ENCODE measurements around the gene GRIK4. TPM values are rescaled to one million over a fixed set of nuclear protein-coding genes. Genes with fewer than 3 reads are reported as not detected.
"Not testable (repeated sequence)": the region's sequence is repeated elsewhere in the genome, so short reads cannot be mapped to it uniquely, and the experiment has no call there.

The GRIK4 gene
- polyA plus RNA-seq, 1 donor from 2014 or later = not detected

GRCh38 chr11:120991830-120992686 is 480.5 kb downstream of the GRIK4 start:
- Mint-ChIP-seq H3K4me1 (peaks cover 0 to 1% (median 0%) of the 10 kb centered on the region in 3 donors), H3K36me3 (no peaks in the 10 kb centered on the region), H3K9me3 (no peaks in the 10 kb centered on the region), H3K4me3 (no peak overlapping the region), H3K27me3 (peaks cover 14% of the 10 kb centered on the region), H3K27ac (no peak overlapping the region)

DNA sequence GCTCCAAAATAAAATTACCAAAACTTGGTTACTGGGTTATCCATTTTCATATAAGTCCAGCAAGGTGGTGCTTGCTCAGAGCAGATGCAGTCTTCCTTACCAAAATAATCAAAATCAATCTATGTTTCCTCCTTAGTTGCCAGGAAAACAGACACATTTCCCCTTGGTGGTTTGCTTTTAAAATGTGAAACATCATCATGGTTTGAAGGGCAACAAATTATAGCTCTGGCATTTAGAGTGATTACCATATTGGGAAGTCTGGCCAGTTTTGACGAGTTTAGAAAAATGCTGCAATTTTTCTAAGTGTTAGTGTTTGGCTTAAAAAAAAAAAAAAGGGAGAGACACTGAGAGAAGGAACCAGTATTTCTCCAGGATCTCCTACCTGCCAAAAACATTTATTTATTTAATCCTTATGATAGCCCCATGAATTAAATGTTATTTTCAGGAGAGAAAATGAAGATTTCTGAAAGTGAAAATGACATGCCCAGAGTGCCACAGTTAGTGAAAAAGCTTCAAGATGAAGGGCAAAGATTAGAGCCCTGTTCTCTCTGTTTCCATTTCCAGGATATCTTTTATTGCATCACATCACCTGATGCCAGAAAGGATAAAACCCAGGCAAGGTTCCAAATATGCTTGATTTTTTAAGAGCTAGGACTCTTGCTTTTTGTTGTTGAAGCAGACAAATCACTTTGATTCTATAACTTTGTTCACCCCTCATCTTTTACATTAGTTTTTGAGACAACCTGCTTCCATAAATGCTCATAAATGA is 482.7 kb downstream of the GRIK4 start:
- Mint-ChIP-seq H3K27me3 (peaks cover 13% of the 10 kb centered on the region), H3K4me3 (no peak overlapping the region), H3K4me1 (no peaks in the 10 kb centered on the region), H3K9me3 (no peaks in the 10 kb centered on the region), H3K27ac (peak overlapping the region in 1 of 3 donors; percentile 53), H3K36me3 (no peaks in the 10 kb centered on the region)

DNA sequence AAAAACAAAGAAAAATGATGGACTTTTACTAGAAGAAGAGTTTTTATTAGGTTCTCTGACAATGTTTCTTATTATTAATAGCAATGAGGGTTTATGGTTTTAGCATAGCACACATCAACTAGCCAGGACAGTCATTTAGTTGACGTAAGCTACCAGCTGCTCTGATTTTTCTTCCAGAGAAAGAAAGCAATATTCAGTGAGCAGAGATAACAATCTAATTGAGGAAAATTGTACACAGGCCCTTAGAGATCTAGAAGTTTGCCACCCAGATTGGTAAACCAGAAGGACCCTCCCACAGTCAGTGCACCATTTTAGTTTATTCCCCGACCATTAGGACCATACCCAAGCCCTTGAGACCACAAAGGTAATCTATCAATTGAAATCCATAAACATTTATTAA is 483.6 kb downstream of the GRIK4 start:
- Mint-ChIP-seq H3K9me3 (no peaks in the 10 kb centered on the region), H3K4me3 (no peak overlapping the region), H3K27me3 (peaks cover 15% of the 10 kb centered on the region), H3K4me1 (no peaks in the 10 kb centered on the region), H3K36me3 (no peaks in the 10 kb centered on the region), H3K27ac (peak overlapping the region in 1 of 3 donors; percentile 53)

DNA sequence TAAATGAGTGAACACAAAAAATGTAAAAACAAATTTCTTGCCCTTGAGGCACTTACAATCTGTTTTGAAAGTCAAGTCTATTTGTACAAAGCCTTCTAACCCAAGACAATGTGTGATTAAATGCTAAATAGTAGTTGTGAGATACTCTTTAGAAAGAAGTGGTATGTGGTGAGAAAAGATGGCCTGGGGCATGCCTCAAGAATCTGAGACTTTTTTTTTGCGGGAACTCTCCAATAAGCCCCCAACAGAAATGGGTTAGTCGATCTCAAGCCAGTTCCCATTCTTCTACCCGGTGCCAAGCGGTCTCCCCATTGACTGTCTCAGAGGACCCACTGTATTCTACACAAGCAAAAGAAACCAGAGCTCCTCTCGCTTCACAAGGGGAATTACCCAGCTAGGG is 485.4 kb downstream of the GRIK4 start:
- Mint-ChIP-seq H3K4me3 (no peak overlapping the region), H3K9me3 (no peaks in the 10 kb centered on the region)

DNA sequence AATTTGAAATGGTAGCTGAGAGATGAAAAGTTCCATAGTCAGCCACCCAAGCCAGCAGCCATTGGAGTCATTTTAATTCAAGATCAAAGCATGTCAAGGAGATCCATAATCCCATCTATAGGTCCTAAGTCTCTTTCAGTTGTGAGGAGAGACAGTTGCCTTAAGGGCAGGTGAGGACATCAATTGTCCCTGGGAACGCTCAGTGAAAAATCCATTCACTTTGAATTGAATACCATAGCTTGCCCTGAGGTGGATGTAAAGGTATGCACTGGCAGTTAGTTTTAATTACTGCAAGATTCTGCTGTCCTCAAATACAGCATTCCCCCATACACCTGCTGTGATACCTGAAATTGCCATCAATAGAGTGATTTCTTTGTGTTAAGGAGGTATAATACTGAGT is 487.0 kb downstream of the GRIK4 start:
- Mint-ChIP-seq H3K4me3 (no peak overlapping the region), H3K9me3 (no peaks in the 10 kb centered on the region), H3K4me1 (no peaks in the 10 kb centered on the region), H3K27ac (no peak overlapping the region), H3K36me3 (no peaks in the 10 kb centered on the region), H3K27me3 (peaks cover 11% of the 10 kb centered on the region)

More for the DNA sequence above, 485.4 kb downstream of the GRIK4 start:
- peaks cover 11% of the 10 kb centered on the region for H3K27me3 Mint-ChIP-seq
- H3K4me1 Mint-ChIP-seq = no peaks in the 10 kb centered on the region
- H3K36me3 Mint-ChIP-seq = no peaks in the 10 kb centered on the region
- H3K27ac Mint-ChIP-seq = no peak overlapping the region

DNA sequence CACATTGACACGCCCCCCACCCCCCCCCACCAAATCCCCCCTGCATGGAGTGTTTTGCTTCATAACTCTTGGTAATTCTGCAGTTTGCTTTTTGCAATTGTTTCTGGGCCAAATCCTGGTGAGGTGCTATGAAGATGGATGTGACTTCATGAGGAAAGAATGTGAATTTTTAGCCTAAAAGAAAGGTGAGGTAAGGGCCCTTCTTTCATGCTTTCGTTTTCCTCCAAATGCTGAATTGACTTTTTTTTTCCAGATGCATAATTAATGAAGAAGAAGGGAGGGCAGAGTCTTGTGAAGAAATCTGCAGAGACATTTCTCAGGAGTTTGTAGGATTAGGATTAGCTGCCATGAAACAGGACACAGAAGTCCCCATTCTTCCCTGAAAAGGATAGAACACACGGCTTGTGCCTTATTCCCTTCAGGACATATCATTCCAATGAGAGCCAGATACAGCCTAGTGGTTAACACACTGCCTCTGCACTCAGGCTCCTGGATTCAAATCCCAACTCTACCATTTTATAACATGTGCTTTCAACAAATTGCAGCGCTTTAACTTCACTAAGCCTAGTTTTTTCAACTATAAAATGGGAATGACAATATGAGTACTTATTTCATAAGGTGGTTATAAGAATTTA is 492.8 kb downstream of the GRIK4 start:
- Mint-ChIP-seq H3K27me3 (peaks cover 15% of the 10 kb centered on the region), H3K36me3 (no peaks in the 10 kb centered on the region), H3K4me3 (no peak overlapping the region), H3K9me3 (peaks cover 3 to 6% (median 4%) of the 10 kb centered on the region in 3 donors), H3K27ac (no peak overlapping the region), H3K4me1 (no peaks in the 10 kb centered on the region)

- Mint-ChIP-seq H3K27ac (no peak overlapping the region), H3K36me3 (peaks cover 2% of the 10 kb centered on the region), H3K4me3 (no peak overlapping the region), H3K9me3 (peaks cover 3 to 6% (median 4%) of the 10 kb centered on the region in 3 donors), H3K4me1 (no peaks in the 10 kb centered on the region), H3K27me3 (peaks cover 10% of the 10 kb centered on the region)
Measured at GRCh38 chr11:121006922-121007321, 495.4 kb downstream of the GRIK4 start.

DNA sequence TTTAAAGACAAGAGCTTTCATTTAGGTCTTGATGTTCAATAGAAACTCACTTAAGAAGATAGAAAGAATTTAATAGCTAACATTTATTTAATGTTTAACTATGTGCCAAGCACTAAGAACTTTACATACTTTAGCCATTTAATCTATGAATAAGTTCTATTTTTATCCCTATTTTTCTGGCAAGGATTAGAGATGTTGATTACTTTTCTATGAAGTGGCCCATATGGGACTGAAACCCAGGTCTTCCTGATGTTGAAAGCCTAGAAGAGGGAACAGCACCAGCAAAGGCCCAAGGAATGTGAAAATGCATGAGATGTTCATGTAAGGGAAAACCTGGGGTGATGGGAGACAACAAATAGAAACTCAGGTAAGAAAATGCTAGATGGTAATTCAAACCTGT is 497.0 kb downstream of the GRIK4 start:
- Mint-ChIP-seq H3K36me3 (peaks cover 2% of the 10 kb centered on the region), H3K27me3 (peaks cover 12% of the 10 kb centered on the region), H3K4me1 (no peaks in the 10 kb centered on the region), H3K27ac (no peak overlapping the region), H3K9me3 (peaks cover 3 to 6% (median 4%) of the 10 kb centered on the region in 3 donors), H3K4me3 (no peak overlapping the region)

GRCh38 chr11:121012091-121012490 is 500.5 kb downstream of the GRIK4 start:
- Mint-ChIP-seq H3K4me1 (no peaks in the 10 kb centered on the region), H3K27ac (no peak overlapping the region), H3K27me3 (peaks cover 8% of the 10 kb centered on the region), H3K4me3 (no peak overlapping the region), H3K9me3 (peaks cover 0 to 3% (median 2%) of the 10 kb centered on the region in 3 donors), H3K36me3 (peaks cover 2% of the 10 kb centered on the region)

GRCh38 chr11:121018746-121019145 is 507.2 kb downstream of the GRIK4 start:
- H3K4me3 Mint-ChIP-seq = no peak overlapping the region
- peaks cover 4% of the 10 kb centered on the region in 3 donors for H3K4me1 Mint-ChIP-seq

GRCh38 chr11:121021718-121022117 is 510.2 kb downstream of the GRIK4 start:
- peak overlapping the region in 1 of 4 donors; percentile 89 for H3K4me3 Mint-ChIP-seq
- H3K36me3 Mint-ChIP-seq, H3K27ac Mint-ChIP-seq, H3K9me3 Mint-ChIP-seq, H3K27me3 Mint-ChIP-seq: not testable (repeated sequence)
- H3K4me1 Mint-ChIP-seq = peaks cover 10 to 20% (median 14%) of the 10 kb centered on the region in 3 donors

More at GRCh38 chr11:121018746-121019145, 507.2 kb downstream of the GRIK4 start:
- Mint-ChIP-seq H3K27ac (no peak overlapping the region), H3K27me3 (peaks cover 4% of the 10 kb centered on the region), H3K9me3 (no peaks in the 10 kb centered on the region), H3K36me3 (no peaks in the 10 kb centered on the region)

- peak within 1 kb of the TSS; percentile 67 to 91 (median 90) for H3K27ac Mint-ChIP-seq
- peak within 1 kb of the TSS; percentile 89 to 91 (median 90) for H3K4me3 Mint-ChIP-seq
- H3K9me3 Mint-ChIP-seq = no peaks in the 10 kb centered on the region
- peaks cover 4% of the 10 kb centered on the region for H3K27me3 Mint-ChIP-seq
- no peaks in the 10 kb centered on the region for H3K36me3 Mint-ChIP-seq
- H3K4me1 Mint-ChIP-seq = peaks cover 10 to 23% (median 14%) of the 10 kb centered on the region in 3 donors
Measured at GRCh38 chr11:121023848-121024751, 512.6 kb downstream of the GRIK4 start, which contains the start of gene TBCEL. TSS of gene TBCEL (plus strand) at chr11:121024102. CDS start at chr11:121045691, 21,589 bp downstream.

GRCh38 chr11:121024989-121025388 is 513.4 kb downstream of the GRIK4 start:
- Mint-ChIP-seq H3K4me1 (peaks cover 9 to 23% (median 14%) of the 10 kb centered on the region in 3 donors), H3K9me3 (no peaks in the 10 kb centered on the region), H3K4me3 (peak overlapping the region; percentile 89 to 91 (median 90)), H3K27ac (peak overlapping the region; percentile 11 to 90 (median 65)), H3K36me3 (no peaks in the 10 kb centered on the region), H3K27me3 (peaks cover 3% of the 10 kb centered on the region)

- H3K27ac Mint-ChIP-seq = no peak overlapping the region
- no peaks in the 10 kb centered on the region for H3K9me3 Mint-ChIP-seq
- H3K4me3 Mint-ChIP-seq = no peak overlapping the region
- peaks cover 7 to 19% (median 8%) of the 10 kb centered on the region in 3 donors for H3K4me1 Mint-ChIP-seq
- H3K36me3 Mint-ChIP-seq = no peaks in the 10 kb centered on the region
- no peaks in the 10 kb centered on the region for H3K27me3 Mint-ChIP-seq
Measured at GRCh38 chr11:121029153-121029552, 517.6 kb downstream of the GRIK4 start.

Data from IgD-negative memory B cell (primary cell).